Small intestine (tissue), 7 donors: Measurements from ENCODE around the gene VAMP8. TPM values are rescaled to one million over a fixed set of nuclear protein-coding genes. Genes with fewer than 3 reads are reported as not detected.
"Not testable (repeated sequence)": the region's sequence is repeated elsewhere in the genome, so short reads cannot be mapped to it uniquely, and the experiment has no call there.

ENCODE experiments used
- DNase-seq, 2 donors: peaks; one replicate each; pipeline versions ENCODE4 v3.0.0 to v3.0.0-alpha.2; 2013
- FAIRE-seq: peaks from 2 replicates; lab custom pipeline; 2012; peaks lifted over from hg19 to GRCh38; lab: Jason Lieb, UNC
- H3K27ac ChIP-seq, 3 donors: one replicate each; pipeline ENCODE4 v1.5.1; 2013; ENCODE audit warnings: low read length in 2 of 3, mild to moderate bottlenecking in 2 of 3, control low read depth in 1 of 3, inconsistent platforms in 1 of 3, low read depth in 1 of 3, moderate library complexity in 1 of 3
- H3K27me3 ChIP-seq, 3 donors: one replicate each; pipeline ENCODE4 v1.6.1; 2013; ENCODE audit warnings: low read length in 3 of 3, inconsistent platforms in 1 of 3; ENCODE audit not compliant: control insufficient read depth in 3 of 3, insufficient read depth in 3 of 3
- H3K36me3 ChIP-seq, 3 donors: one replicate each; pipeline ENCODE4 v1.6.1; 2013; ENCODE audit warnings: low read length in 3 of 3, inconsistent platforms in 1 of 3, low read depth in 1 of 3, mild to moderate bottlenecking in 1 of 3, moderate library complexity in 1 of 3; ENCODE audit not compliant: control insufficient read depth in 3 of 3, insufficient read depth in 2 of 3
- H3K4me1 ChIP-seq, 3 donors: one replicate each; pipeline ENCODE4 v1.6.1; 2013; ENCODE audit warnings: low read length in 2 of 3, inconsistent platforms in 1 of 3, low read depth in 1 of 3, mild to moderate bottlenecking in 1 of 3, moderate library complexity in 1 of 3; ENCODE audit not compliant: control insufficient read depth in 3 of 3, insufficient read depth in 2 of 3
- H3K4me3 ChIP-seq, 3 donors: one replicate each; pipeline ENCODE4 v1.5.1; 2013; ENCODE audit warnings: low read length in 3 of 3, control low read depth in 1 of 3, inconsistent platforms in 1 of 3, low read depth in 1 of 3, mild to moderate bottlenecking in 1 of 3, moderate library complexity in 1 of 3
- H3K9me3 ChIP-seq, 2 donors: one replicate each; pipeline ENCODE4 v1.6.1; 2013; ENCODE audit warnings: low read depth in 1 of 2, low read length in 1 of 2; ENCODE audit not compliant: control insufficient read depth in 2 of 2, insufficient read depth in 1 of 2
- WGBS, 3 donors: extraction: QIAGEN DNeasy Blood & Tissue Kit; methylation state at CpG; one replicate each; pipeline ENCODE4 v1.1.7; 2013; 5-methylcytosine and 5-hydroxymethylcytosine counted together
- polyA plus RNA-seq, 4 donors: library from polyadenylated mRNA; stranded (reverse) in 3 of 4; unstranded in 1 of 4; fragments of 200-250 nt in 3 of 4; fragments of 120-200 nt in 1 of 4; gene quantifications; one replicate each; pipeline versions ENCODE4 v1.2.1 to v1.2.3, GENCODE V29; 2013
- donor health status: healthy with polysubstance abuse.
- donor health status: control.
- donor health status: control.
- donor health status: Bipolar disorder and iron deficiency.
- donor health status: healthy.

VAMP8 gene
- polyA plus RNA-seq, 4 donors, result 183 to 1,108 (median 619) TPM

DNA sequence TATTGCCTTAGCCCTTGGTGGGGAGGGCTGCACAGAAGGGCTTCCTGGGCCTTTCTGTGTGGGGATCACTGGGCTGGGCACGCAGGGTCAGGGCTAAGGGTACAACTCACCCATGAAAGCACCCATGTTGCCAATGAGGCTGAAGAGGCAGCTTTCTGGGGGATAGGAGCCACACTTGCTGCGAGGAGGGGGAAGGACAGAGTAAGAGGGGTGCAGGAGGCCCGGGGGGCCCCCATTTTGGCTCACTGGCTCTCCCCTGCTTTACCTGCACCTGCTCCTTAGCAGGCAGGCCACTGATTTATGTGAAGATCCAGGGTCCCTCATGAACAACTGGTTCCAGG lies 22.8 kb downstream of the VAMP8 start:
- WGBS, 3 donors, result 82 to 89% (median 84%) methylated on average over 3 of the region's 3 CpGs
- H3K4me3 ChIP-seq, result no peak overlapping the region
- H3K9me3 ChIP-seq, result no peaks in the 10 kb centered on the region
- H3K4me1 ChIP-seq, result peaks cover 4 to 50% (median 6%) of the 10 kb centered on the region in 3 donors
- DNase-seq, result no peak
- H3K36me3 ChIP-seq, result peaks cover 0 to 48% (median 9%) of the 10 kb centered on the region in 3 donors
- no peak for FAIRE-seq
- H3K27me3 ChIP-seq, result no peaks in the 10 kb centered on the region
- no peak overlapping the region for H3K27ac ChIP-seq

DNA sequence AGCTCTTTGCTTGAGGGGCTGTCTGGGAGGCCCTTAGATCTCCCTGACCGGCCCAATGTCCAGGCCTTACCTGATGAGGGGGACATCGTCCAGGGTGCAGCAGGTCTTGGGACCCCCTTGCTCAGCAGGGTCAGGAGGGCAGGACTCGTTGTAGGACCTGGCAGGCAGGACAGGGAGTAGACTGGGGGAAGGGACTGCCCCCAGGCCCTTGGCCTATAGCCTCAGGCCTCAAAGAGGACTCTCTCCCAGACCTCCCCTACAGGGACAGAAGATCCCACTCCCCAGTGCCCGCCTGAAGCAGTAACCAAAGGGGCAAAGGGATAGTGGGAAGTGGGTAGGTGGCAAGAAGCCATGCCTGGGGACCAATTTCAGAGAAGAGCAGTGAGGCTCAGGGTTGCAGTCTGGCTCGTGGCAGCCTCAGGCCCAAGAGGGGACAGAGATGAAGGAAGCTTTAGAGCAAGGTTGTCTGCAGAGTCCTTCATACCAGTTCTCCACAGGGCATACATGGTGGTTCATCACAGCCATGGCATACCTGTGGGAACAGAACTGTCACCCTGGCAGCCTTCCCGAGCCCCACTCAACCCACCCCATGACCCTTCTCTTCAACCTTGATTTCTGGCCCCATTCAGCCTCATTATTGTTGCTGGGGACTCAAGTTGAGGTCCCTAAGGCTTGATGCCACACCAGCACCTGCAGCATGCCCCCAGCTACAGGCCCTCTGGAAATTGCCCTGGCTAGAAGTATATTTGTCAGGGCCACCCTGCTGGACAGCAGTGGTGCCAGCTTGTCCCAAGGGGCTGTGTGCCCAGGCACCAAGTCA lies 23.8 kb downstream of the VAMP8 start:
- Histone ChIP-seq H3K4me1 (peaks cover 4 to 52% (median 6%) of the 10 kb centered on the region in 3 donors), H3K9me3 (no peaks in the 10 kb centered on the region), H3K4me3 (peak overlapping the region in 2 of 3 donors; percentile 73 to 93), H3K36me3 (peaks cover 0 to 48% (median 9%) of the 10 kb centered on the region in 3 donors), H3K27ac (peak overlapping the region in 1 of 3 donors; percentile 73), H3K27me3 (no peaks in the 10 kb centered on the region)
- FAIRE-seq, result no peak
- 74 to 81% (median 80%) methylated on average over 6 of the region's 6 CpGs for WGBS, 3 donors
- no peak for DNase-seq

DNA sequence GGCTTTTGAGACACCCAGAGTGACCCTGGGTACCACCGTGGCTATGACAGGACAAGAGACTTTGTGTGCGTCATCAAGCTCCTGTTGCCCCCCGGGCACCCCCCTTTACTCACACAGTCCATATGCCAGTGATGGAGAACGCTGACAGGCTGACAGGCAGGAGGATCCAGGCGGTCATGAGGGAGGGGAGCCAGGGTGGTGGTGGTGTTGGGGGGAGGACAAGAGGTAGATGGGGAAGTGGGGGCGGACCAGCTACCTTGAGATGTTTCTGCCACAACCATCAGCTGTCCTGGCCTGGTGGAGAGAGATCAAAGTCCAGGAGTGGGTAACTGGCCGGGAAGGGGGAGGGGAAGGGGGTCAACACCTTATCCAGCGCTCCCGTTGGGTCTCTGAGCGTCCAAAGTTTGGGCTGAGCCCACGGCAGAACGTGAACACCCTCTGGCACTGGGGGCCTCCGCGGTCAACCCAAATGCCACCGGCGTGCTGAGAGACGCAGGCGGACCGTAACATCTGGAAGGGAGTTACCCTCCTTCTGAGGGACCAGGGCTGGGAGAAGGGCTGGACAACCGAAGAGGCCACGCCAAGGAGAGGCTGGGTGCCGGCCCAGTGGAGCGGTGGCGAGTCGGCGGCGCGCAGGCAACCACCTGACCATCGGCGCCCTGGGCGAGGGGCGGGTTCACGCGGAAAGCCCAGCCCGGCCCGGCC lies 24.5 kb downstream of the VAMP8 start:
- WGBS, 3 donors, result 7 to 9% (median 8%) methylated on average over 23 to 36 of the region's 36 CpGs
- H3K4me3 ChIP-seq, result peak overlapping the region; percentile 65 to 93 (median 73)
- no peaks in the 10 kb centered on the region for H3K9me3 ChIP-seq
- peaks cover 0 to 49% (median 9%) of the 10 kb centered on the region in 3 donors for H3K36me3 ChIP-seq
- H3K4me1 ChIP-seq, result peaks cover 2 to 45% (median 4%) of the 10 kb centered on the region in 3 donors
- FAIRE-seq, result no peak
- DNase-seq, result peak; percentile 51 to 55
- H3K27me3 ChIP-seq, result no peaks in the 10 kb centered on the region
- H3K27ac ChIP-seq, result peak overlapping the region; percentile 49 to 76 (median 73)

DNA sequence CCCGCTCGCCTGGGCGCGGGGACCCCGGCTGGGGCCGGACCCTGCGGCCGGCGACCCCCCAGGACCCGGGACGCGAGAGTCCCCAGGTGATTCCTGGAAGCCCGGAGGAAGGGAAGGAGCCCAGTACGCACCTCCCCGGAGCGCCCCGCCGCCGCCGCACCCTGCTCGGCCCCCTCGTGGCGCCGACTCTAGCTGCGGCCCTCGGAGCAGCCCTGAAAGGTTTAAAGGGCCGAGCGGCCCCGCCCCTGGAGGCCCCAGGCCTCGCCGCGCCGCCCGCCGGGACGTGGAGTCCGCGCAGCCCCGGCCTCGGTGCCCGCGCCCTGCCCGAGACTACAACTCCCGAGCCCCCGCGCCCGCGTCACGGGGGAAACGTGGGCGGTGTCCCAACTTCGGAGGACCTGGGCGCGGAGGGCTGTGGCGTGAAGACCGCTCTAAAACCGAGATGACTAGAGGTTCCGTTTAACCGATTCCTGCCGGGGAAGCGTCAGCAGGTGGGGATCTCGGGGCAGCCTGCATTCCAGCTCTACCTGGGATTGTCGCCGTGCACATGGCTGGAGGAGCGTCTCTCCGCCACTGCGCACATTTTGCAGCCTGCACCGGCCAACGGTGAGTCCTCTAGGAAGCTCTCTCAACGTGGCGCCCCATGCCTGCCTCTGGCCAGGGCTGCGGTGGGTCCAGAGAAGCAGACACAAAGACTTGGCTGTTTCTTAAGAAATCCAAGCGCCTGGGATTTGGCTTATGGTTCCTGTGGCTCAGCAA lies 25.3 kb downstream of the VAMP8 start, which contains the start of gene TMEM150A:
TMEM150A (minus strand) TSS at position 223 of the 759 bp plus-strand sequence. CDS start 750 bp downstream, outside the sequence.
- peaks cover under 1 to 48% (median 9%) of the 10 kb centered on the region in 3 donors for H3K36me3 ChIP-seq
- H3K27me3 ChIP-seq, result no peaks in the 10 kb centered on the region
- H3K4me3 ChIP-seq, result peak within 1 kb of the TSS; percentile 69 to 93 (median 73)
- 0 to 1% (median 0%) methylated on average over 48 to 73 of the region's 73 CpGs for WGBS, 3 donors
- no peaks in the 10 kb centered on the region for H3K9me3 ChIP-seq
- H3K27ac ChIP-seq, result peak within 1 kb of the TSS; percentile 49 to 76 (median 73)
- H3K4me1 ChIP-seq, result peaks cover 2 to 37% (median 4%) of the 10 kb centered on the region in 3 donors
- FAIRE-seq, result no peak
- DNase-seq, result peak; percentile 94 to 97

DNA sequence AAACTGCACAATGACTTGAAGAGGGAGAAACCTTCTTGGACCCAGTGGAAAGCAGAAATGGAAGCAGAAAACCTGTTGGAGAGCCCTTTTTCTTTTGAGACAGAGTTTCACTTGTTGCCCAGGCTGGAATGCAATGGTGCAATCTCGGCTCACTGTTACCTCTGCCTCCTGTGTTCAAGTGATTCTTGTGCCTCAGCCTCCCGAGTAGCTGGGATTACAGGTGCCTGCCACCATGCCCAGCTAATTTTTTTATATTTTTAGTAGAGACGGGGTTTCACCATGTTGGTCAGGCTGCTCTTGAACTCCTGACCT lies 26.7 kb downstream of the VAMP8 start:
- H3K4me1 ChIP-seq, result peaks cover 0 to 27% (median 4%) of the 10 kb centered on the region in 3 donors
- not testable (repeated sequence) for H3K27me3 ChIP-seq, H3K27ac ChIP-seq, DNase-seq, H3K9me3 ChIP-seq, FAIRE-seq
- WGBS, 3 donors, result 59 to 88% (median 79%) methylated on average over 3 of the region's 3 CpGs
- H3K36me3 ChIP-seq, result peaks cover 2 to 49% (median 2%) of the 10 kb centered on the region in 3 donors
- peak overlapping the region in 1 of 3 donors; percentile 93 for H3K4me3 ChIP-seq

DNA sequence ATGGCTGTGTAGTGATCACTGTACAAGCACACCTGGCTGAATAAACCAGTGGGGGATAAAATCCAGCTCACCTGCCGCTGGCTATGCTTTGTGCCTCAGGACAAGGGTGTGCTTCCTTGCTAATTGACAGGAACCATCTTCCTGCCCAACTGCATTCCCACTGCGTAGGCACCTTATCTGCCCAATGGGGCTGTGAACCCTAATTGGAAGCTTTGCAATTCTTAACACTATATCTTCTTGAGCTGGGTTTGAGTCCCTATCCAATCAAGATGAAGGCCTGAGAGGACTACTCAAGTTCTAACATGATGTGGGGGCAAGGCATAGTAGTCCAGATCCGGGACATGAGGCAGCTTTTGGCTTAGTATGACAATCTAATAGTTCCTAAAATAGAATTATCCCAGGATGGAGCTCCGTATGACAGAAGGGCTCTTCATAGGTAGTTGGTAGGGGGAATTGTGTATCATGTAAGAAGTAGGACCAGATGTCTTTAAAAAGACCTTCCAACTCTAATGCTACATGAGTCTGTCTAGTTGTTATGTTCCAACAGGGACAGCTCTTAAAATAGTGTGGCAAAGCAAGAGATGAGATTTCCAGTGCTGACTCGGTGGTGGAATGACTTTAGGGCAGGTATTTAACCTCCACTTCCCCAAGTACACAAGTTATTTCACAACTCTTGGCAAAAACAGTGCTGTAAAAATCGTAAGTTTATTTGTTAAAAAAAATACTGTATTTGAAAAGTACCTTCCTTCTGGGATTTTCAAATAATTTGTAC lies 27.4 kb downstream of the VAMP8 start:
- H3K9me3 ChIP-seq, result no peaks in the 10 kb centered on the region
- H3K27ac ChIP-seq, result peak overlapping the region in 1 of 3 donors; percentile 15
- no peaks in the 10 kb centered on the region for H3K27me3 ChIP-seq
- H3K4me1 ChIP-seq, result peaks cover 0 to 27% (median 4%) of the 10 kb centered on the region in 3 donors
- no peak for FAIRE-seq
- WGBS, 3 donors, result 63 to 65% (median 65%) methylated on average over 6 of the region's 6 CpGs
- DNase-seq, result no peak
- H3K4me3 ChIP-seq, result no peak overlapping the region
- peaks cover 2 to 48% (median 2%) of the 10 kb centered on the region in 3 donors for H3K36me3 ChIP-seq

DNA sequence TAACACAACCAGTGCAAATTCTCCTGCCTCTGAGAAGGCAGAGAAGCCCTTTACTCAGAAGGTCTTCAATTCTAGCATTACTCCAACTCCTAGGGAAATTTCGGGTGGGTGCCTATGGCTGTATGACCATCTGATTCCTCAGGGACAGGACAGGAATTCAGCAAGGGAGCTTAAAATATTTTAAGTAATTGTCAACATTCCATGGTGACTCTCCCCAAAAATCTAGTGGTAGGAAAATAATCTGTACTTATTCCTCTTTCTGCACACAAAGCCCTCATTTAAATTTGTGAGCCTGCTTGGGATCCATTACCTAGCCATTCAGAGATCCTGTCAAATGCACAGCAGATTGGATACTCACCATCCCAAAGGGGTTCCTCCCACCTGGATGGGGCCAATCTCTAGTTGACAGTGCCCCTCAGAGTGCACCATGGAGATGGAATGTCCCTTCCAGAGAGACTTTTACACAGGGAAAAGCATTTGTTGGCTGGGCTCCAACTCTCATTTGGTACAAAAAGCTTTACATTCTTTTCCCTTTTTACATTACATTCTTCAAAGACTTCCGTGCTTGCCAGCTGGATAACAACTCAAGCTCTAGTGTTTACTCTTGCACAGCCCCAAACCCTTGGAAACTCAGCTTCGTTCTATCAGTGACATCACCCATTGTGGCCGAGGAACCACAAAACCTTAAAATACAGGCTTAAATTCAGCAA lies 28.2 kb downstream of the VAMP8 start:
- FAIRE-seq (no peak), DNase-seq (no peak)
- Histone ChIP-seq H3K4me3 (no peak overlapping the region), H3K4me1 (peaks cover 0 to 31% (median 4%) of the 10 kb centered on the region in 3 donors), H3K27ac (peak overlapping the region in 1 of 3 donors; percentile 8), H3K9me3 (no peaks in the 10 kb centered on the region), H3K36me3 (peaks cover 0 to 40% (median 2%) of the 10 kb centered on the region in 3 donors), H3K27me3 (no peaks in the 10 kb centered on the region)
- WGBS, 3 donors, result 63 to 87% (median 78%) methylated on average over 4 of the region's 4 CpGs
